Cardiac muscle cell (in vitro differentiated cells and primary cell): Measurements from ENCODE around the gene TGFBR2. TPM values are rescaled to one million over a fixed set of nuclear protein-coding genes. Genes with fewer than 3 reads are reported as not detected.

Source experiments
- DNase-seq, 2 donors: peaks; one replicate each; pipeline versions ENCODE4 v3.0.0 to v3.0.0-alpha.2; 2010 to 2017; ENCODE audit warnings: low read depth in 1 of 2, low spot score in 1 of 2
- H3K27ac ChIP-seq: fragments of 200-600 bp; sonication (generic); 2 replicates; pipeline ENCODE4 v1.5.1; 2016
- H3K27me3 ChIP-seq: fragments of 200-600 bp; sonication (generic); 2 replicates; pipeline ENCODE4 v1.6.0; 2016; ENCODE audit warnings: control low read depth
- H3K36me3 ChIP-seq: fragments of 200-600 bp; sonication (generic); 2 replicates; pipeline ENCODE4 v1.5.1; 2016; ENCODE audit warnings: control low read depth
- H3K4me1 ChIP-seq: fragments of 200-600 bp; sonication (generic); 2 replicates; pipeline ENCODE4 v1.8.1; 2017; ENCODE audit warnings: low read depth, mild to moderate bottlenecking, mixed run types
- H3K4me3 ChIP-seq: fragments of 200-600 bp; sonication (generic); 2 replicates; pipeline ENCODE4 v1.5.1; 2016; ENCODE audit warnings: mild to moderate bottlenecking
- H3K9me3 ChIP-seq: fragments of 200-600 bp; sonication (generic); 2 replicates; pipeline ENCODE4 v1.5.1; 2017; ENCODE audit warnings: low read depth, mild to moderate bottlenecking, control low read depth
- CTCF ChIP-seq: IDR thresholded peaks from 2 replicates; pipeline ENCODE4 v1.5.1; 2012; ENCODE audit warnings: low read depth, mild to moderate bottlenecking, low read length
- polyA plus RNA-seq: library from polyadenylated mRNA; unstranded; fragments of >200 nt; fragmentation: Nextera tagmentation; extraction: Ambion mirVana; gene quantifications from 2 replicates; pipeline ENCODE4 v1.2.1, GENCODE V29; 2016
- total RNA-seq: library from RNA; depleted of rRNA; stranded (reverse); fragments of >200 nt; gene quantifications from 2 replicates; pipeline ENCODE4 v1.2.3, GENCODE V29; 2016

TGFBR2 gene
- total and polyA plus RNA-seq, 2 experiments from 2014 or later = 7.0 to 11.2 TPM

DNA sequence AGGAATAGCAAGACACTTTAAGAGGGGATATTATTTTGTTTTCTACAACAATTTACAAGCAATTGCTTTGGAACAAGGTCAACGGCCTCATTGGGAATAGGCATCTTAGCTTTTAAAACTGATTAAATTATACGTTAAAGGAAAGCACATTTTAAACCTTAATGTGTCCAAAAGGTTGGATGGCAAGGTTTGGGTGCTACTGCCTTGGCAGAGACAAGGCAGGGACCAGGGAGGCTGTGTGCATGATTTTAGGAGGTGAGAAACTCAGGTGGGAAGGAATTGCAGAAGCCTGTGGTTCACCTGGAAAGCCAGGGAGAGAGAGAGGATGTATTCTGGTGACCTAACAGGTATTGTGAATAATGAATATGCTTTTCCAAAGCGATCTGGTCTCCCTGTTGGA lies 54.3 kb downstream of the TGFBR2 start:
- H3K4me3 ChIP-seq = no peak overlapping the region
- H3K27ac ChIP-seq = no peak overlapping the region
- no peaks in the 10 kb centered on the region for H3K36me3 ChIP-seq
- no peaks in the 10 kb centered on the region for H3K27me3 ChIP-seq
- no peak for DNase-seq
- no peaks in the 10 kb centered on the region for H3K9me3 ChIP-seq
- H3K4me1 ChIP-seq = peaks cover 26% of the 10 kb centered on the region
- no peak for TF ChIP-seq CTCF

DNA sequence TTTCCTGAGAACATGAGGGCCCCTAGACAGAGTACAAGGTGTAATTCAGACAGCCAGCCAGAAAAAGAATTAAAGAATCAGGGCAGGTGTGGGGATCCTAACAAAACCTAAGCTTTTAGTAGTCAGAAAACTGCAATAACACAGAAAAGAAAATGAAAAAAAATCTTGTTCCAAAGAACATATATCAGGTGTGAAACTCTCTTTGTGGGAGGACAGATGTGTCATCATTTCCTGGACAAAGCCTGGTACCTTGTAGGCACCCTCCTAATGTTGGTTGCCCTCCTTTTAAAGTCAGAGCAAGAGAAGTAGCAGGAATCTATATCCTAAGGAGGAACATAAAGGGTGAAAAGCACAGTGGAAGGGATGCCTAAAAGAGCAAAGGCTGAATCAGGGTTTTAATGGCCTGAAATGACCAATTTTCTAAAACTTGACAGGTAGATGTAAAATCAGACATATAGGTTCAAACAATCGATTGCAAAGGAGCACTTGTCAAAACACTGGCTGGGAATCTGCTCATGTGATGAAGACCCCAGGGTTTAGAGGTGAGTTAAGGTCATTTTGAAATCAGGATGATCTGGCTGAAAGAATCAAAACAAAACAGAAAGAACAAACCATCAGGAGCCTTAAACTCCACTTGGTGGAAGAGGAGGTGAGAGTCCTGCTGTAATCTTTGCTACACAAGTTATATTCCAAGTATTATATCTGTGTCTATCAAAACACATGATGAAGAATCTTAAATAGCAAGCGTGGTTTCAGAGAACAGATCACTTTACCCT lies 54.9 kb downstream of the TGFBR2 start:
- no peak overlapping the region for H3K27ac ChIP-seq
- no peak for DNase-seq
- no peaks in the 10 kb centered on the region for H3K9me3 ChIP-seq
- no peak for TF ChIP-seq CTCF
- no peak overlapping the region for H3K4me3 ChIP-seq
- H3K36me3 ChIP-seq = no peaks in the 10 kb centered on the region
- H3K27me3 ChIP-seq = no peaks in the 10 kb centered on the region
- H3K4me1 ChIP-seq = peaks cover 26% of the 10 kb centered on the region

DNA sequence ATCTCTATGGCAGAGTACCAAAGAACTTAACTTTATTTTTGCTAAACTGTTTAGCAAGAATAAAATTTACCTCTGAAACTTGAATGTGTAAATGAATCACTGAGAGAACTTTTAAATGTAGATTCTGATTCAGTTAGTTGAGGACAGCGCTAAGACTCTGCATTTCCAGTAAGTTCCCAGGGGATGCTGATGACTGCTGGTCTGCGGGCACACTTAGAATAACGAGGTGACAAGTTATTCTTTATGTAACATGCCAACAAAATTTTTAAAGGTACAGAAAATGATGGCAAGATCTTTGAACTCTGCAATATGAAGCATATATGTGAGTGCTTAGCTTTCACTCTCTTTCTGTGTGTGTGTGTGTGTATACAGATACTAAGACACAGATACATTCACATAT lies 56.4 kb downstream of the TGFBR2 start:
- H3K27me3 ChIP-seq = no peaks in the 10 kb centered on the region
- no peaks in the 10 kb centered on the region for H3K36me3 ChIP-seq
- no peak for DNase-seq
- TF ChIP-seq CTCF = no peak
- H3K4me3 ChIP-seq = no peak overlapping the region
- peaks cover 35% of the 10 kb centered on the region for H3K4me1 ChIP-seq
- no peaks in the 10 kb centered on the region for H3K9me3 ChIP-seq
- H3K27ac ChIP-seq = no peak overlapping the region

DNA sequence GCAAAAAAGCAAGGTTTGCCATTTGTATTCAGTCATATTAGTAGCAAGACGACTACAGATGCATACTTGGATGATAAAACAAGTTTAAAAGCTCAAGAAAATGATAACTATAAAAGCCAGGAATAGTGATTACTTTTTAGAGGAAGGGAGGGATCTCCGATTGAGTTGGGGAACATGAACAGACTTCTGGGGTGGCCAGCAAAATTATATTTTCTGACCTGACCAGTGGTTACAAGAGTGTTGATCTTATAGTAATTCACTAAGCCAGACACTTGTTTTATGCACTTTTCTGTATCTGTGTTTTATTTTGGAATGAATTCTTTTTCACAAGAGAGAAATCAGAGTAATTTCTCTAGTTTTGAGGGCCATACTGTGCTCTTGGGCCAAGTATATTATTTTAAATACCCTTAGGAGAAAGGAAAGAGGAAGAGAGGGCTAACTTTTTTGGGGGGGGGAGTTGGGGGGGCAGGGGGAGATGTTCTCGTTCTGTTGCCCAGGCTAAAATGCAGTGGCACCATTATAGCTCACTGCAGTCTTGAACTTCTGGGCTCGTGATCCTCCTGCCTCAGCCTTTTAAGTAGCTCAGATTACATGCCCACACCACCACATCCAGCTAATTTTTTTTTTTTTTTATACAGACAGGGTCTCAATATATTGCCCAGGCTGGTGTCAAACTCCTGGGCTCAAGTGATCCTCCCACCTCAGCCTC lies 57.3 kb downstream of the TGFBR2 start:
- Histone ChIP-seq H3K4me1 (peaks cover 34% of the 10 kb centered on the region), H3K9me3 (no peaks in the 10 kb centered on the region), H3K27me3 (no peaks in the 10 kb centered on the region), H3K27ac (no peak overlapping the region), H3K4me3 (no peak overlapping the region), H3K36me3 (no peaks in the 10 kb centered on the region)
- no peak for DNase-seq
- no peak for TF ChIP-seq CTCF

- no peaks in the 10 kb centered on the region for H3K9me3 ChIP-seq
- H3K36me3 ChIP-seq = no peaks in the 10 kb centered on the region
- DNase-seq = no peak
- peaks cover 29% of the 10 kb centered on the region for H3K4me1 ChIP-seq
- TF ChIP-seq CTCF = no peak
- no peak overlapping the region for H3K4me3 ChIP-seq
- H3K27me3 ChIP-seq = no peaks in the 10 kb centered on the region
- H3K27ac ChIP-seq = no peak overlapping the region
Observed at GRCh38 chr3:30664459-30664858, 58.1 kb downstream of the TGFBR2 start.
